GM19395 (cell line): Measurements from ENCODE around the gene NID1.
"Not testable (repeated sequence)": the region's sequence is repeated elsewhere in the genome, so short reads cannot be mapped to it uniquely, and the experiment has no call there.

Experiments used
- ATAC-seq: cut with Tn5 transposase; IDR thresholded peaks from one replicate; pipeline ENCODE4 v1.9.1; 2021; ENCODE audit warnings: mild to moderate bottlenecking, moderate library complexity; ENCODE audit not compliant: unreplicated experiment

Gene NID1

GRCh38 chr1:236002025-236002390 lies 62.9 kb downstream of the NID1 start:
- no peak for ATAC-seq

DNA sequence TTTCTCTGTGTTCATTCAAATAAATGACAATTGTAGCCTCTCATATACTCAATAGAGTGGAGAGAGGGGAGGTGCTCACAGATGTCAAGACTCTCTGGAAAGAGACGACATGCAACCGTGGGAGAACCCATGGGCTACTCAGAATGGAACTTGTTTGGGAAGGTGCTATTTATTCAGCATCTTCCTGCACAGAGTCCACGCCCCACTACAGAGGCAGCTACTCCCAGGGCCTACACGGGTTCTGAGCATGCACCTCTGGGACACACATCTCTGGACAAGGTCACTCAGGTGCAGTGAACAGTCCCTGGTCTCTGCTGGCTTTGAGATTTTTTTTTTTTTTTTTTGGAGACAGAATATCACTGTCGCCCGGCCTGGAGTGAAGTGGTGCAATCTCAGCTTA lies 64.1 kb downstream of the NID1 start:
- no peak for ATAC-seq

GRCh38 chr1:235999259-235999925 lies 65.5 kb downstream of the NID1 start:
- peak; percentile 87 for ATAC-seq

- ATAC-seq = peak; percentile 44
Observed at GRCh38 chr1:235998812-235999211, 66.1 kb downstream of the NID1 start.

DNA sequence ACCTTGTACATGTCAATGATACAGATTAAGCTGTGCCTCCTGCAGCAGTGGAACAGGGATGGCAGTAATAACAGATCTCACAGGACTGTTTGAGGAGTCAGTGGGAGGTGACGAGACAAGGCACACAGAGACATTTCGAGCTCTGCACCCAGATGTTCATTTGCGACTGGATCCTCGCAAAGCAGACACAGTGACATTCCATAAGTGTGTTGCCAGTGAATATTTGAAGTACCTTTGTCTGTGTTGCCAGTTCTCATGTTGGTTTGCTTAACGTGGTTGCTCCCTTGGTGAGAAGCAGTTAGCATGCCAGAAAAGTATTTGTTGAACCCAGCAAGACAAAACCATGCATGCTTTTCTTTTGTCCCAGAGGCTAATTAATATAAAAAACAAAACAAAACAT lies 67.0 kb downstream of the NID1 start:
- no peak for ATAC-seq

GRCh38 chr1:235997049-235997448 lies 67.8 kb downstream of the NID1 start:
- no peak for ATAC-seq

- ATAC-seq = no peak
Observed at GRCh38 chr1:235996048-235996785, 68.7 kb downstream of the NID1 start.

- no peak for ATAC-seq
Observed at GRCh38 chr1:235995511-235995910, 69.4 kb downstream of the NID1 start.

GRCh38 chr1:235993652-235994051 lies 71.2 kb downstream of the NID1 start:
- ATAC-seq = no peak

DNA sequence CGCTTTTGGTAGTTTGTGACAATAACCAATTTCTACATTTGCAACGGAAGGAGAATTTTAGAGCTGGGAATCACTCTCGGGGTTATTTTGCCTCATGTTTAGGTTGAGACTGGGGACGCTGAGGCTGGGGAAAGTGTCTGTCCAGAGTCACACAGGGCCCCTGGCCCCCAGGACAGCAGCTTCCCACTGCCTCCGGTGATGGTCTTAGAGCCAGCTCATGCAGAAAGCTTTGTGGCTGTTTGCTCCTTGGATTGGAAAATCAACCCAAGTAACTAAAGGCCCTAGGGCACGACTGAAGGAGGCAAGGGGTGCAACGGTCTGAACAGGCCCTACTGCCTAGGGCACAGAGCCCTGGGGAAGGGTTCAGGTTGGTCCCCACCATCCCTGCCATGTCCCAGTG lies 72.0 kb downstream of the NID1 start:
- no peak for ATAC-seq

GRCh38 chr1:235992346-235992745 lies 72.5 kb downstream of the NID1 start:
- no peak for ATAC-seq

DNA sequence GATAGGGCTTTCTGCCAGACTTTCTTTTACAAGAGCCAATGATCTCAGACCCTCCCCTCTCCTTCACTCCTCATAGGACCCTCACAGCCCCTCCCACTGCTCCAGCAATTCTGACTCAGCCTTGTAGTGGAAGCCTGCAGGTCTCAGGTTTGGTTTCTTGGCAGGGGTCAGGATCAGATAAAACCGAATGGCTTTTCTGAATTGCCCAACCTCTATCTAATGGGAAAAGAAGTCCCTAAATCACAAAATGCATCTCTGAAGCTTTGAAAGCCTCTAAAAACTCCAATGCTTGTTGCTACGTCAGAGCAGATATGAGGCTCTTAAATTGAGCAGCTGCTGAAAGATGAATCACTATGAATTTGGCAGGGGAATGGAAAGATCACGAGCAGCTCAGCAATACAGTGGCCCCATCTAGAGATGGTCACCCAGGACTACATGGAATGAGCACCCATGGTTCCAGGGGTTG lies 74.5 kb downstream of the NID1 start:
- no peak for ATAC-seq

DNA sequence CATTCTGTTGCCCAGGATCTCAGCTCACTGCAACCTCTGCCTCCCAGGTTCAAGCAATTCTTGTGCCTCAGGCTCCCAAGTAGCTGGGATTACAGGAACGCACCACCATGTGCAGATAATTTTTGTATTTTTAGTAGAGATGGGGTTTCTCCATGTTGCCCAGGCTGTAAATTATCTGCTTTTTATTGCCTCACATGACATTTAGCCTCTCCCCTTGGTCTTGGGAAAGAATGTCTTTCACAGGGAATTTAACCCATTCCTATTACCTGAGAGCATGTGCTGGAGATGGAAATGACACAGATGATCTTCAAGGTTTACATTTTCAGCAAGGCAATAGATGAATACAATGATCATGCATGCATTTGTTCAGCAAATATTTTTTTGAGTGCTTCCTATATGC lies 75.8 kb downstream of the NID1 start:
- no peak for ATAC-seq

- ATAC-seq = peak; percentile 69
Observed at GRCh38 chr1:235986869-235987268, 78.0 kb downstream of the NID1 start.

- no peak for ATAC-seq
Observed at GRCh38 chr1:235984041-235984825, 80.7 kb downstream of the NID1 start.

GRCh38 chr1:235980976-235981375 lies 83.9 kb downstream of the NID1 start:
- ATAC-seq = no peak

GRCh38 chr1:235979716-235980333 lies 85.1 kb downstream of the NID1 start:
- ATAC-seq = no peak

DNA sequence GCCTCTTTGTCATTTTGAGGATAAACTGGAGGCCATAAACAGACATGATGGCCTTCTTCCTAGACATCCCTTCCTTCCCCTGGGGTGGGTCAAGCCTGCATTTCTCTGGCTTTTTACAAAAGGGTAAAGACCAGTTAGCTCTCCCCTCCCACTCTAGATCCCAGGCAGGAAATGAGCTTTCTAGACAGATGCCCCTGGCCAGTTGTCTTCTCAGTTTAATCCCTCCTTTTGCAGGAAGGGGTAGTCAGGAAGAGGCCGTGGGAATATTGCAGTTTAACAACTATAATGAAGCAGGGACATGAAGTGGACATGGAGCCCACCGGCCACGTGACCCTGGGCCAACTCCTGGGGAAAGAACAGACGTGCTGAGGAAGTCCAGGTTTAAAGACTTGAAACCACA lies 85.7 kb downstream of the NID1 start:
- ATAC-seq = no peak

DNA sequence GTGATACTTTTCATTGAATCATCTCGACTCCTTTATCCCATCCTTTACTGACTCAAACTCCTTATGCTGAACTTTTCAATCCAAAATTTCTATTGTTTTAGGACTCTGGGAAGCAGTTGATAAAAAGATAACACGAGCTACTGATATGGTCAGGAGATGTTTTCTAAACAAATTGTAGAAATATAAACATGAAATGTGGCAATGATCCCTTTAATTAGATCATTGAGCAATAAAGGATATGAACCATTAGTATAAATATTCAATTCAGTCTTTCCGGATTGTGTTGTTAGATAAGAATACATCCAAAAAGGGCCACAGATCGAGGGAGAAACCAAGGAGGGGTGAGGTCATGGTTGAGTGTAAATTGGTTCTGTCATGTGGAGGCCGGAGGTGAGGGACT lies 88.4 kb downstream of the NID1 start:
- no peak for ATAC-seq

DNA sequence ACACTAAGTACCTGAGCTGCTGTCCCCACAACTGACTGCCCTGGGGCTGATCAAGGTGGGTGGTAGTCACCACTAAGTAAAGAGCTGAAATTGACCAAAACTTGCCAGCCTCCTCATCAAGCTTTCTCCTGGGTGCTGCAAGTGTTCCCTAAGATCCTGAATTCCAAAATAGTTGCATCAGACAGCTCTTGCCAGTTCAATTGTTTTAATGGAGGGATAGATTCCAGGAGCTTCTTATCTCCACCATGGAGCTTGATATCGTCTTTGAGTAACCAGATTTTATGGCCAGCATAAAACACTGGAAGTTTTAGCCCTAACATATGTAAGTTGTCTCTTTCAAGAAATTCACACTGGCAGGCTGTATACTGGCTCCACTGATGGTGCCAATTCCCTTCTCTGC lies 90.3 kb downstream of the NID1 start:
- no peak for ATAC-seq

DNA sequence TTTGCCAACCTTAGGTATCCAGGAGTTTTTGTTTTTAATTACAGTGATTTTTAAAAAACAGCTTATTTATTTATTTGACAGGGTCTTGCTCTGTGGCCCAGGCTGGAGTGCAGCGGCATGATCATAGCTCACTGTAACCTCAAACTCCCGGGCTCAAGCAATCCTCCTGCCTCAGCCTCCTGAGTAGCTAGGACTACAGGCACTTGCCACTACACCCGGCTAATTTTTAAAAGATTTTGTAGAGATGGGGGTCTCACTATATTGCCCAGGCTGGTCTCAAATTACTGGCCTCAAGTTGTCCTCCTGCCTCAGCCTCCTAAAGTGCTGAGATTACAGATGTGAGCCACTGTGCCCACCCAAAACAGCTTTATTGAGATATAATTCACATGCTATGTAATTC lies 92.2 kb downstream of the NID1 start:
- not testable (repeated sequence) for ATAC-seq
